Natural killer cell (primary cell): ENCODE measurements around the gene TRA2B. TPM values are rescaled to one million over a fixed set of nuclear protein-coding genes. Genes with fewer than 3 reads are reported as not detected.

ENCODE experiments used
- ATAC-seq, 3 donors: fragments of 150-1000 bp in 2 of 3; fragments of 200-7000 bp in 1 of 3; cut with Tn5 transposase; 1 replicate in 1 of 3; 2 replicates in 2 of 3; pipeline ENCODE4 v1.10.0; 2021; ENCODE audit warnings: mild to moderate bottlenecking in 2 of 3, moderate library complexity in 2 of 3
- DNase-seq, 2 donors: peaks; one replicate each; pipeline versions ENCODE4 v3.0.0 to v3.0.0-alpha.2; 2013 to 2021; ENCODE audit warnings: mixed read lengths in 1 of 2
- H3K27ac ChIP-seq: one replicate; pipeline ENCODE4 v1.5.1; 2013; ENCODE audit warnings: mild to moderate bottlenecking, low read length
- H3K27me3 ChIP-seq: one replicate; pipeline ENCODE4 v1.6.1; 2013; ENCODE audit warnings: low read length; ENCODE audit not compliant: control insufficient read depth, insufficient read depth
- H3K36me3 ChIP-seq: one replicate; pipeline ENCODE4 v1.6.1; 2013; ENCODE audit warnings: low read length; ENCODE audit not compliant: control insufficient read depth, insufficient read depth
- H3K4me1 ChIP-seq: one replicate; pipeline ENCODE4 v1.6.1; 2013; ENCODE audit warnings: low read length; ENCODE audit not compliant: control insufficient read depth, insufficient read depth
- H3K4me3 ChIP-seq: one replicate; pipeline ENCODE4 v1.5.1; 2013; ENCODE audit warnings: low read length
- H3K9me3 ChIP-seq: one replicate; pipeline ENCODE4 v1.6.1; 2013; ENCODE audit warnings: low read length; ENCODE audit not compliant: control insufficient read depth, insufficient read depth
- H3K27ac Mint-ChIP-seq, 2 donors: one replicate each; pipeline ENCODE4 v1.8.0; 2022; ENCODE audit warnings: mild to moderate bottlenecking in 2 of 2, mixed read lengths in 2 of 2, moderate library complexity in 1 of 2
- H3K27me3 Mint-ChIP-seq, 2 donors: one replicate each; pipeline ENCODE4 v1.8.0; 2022; ENCODE audit warnings: low read depth in 2 of 2, mixed read lengths in 2 of 2
- H3K36me3 Mint-ChIP-seq: one replicate; pipeline ENCODE4 v1.8.0; 2022; ENCODE audit warnings: mixed read lengths
- H3K4me1 Mint-ChIP-seq, 2 donors: one replicate each; pipeline ENCODE4 v1.8.0; 2022; ENCODE audit warnings: mixed read lengths in 2 of 2
- H3K4me3 Mint-ChIP-seq: one replicate; pipeline ENCODE4 v1.8.0; 2022; ENCODE audit warnings: mild to moderate bottlenecking, moderate library complexity, mixed read lengths
- H3K9me3 Mint-ChIP-seq, 2 donors: one replicate each; pipeline ENCODE4 v1.8.0; 2022; ENCODE audit warnings: mixed read lengths in 2 of 2
- WGBS: methylation state at CpG from one replicate; pipeline ENCODE4 v1.1.7; 2013; ENCODE audit warnings: missing lambda C conversion rate; ENCODE audit not compliant: insufficient coverage; 5-methylcytosine and 5-hydroxymethylcytosine counted together
- intact Hi-C: fragments of 100-400 bp; cut with micrococcal nuclease; formaldehyde crosslinking; loops from one replicate; pipeline ENCODE4 v1.14.2; 2022
- total RNA-seq, 4 donors: library from RNA; stranded (reverse); fragments of 120-200 nt in 1 of 4; gene quantifications; one replicate each; pipeline versions ENCODE4 v1.2.3 to v1.2.4, GENCODE V29; 2013 to 2022
- TF ChIP-seq, protein P1 (sequence below): fragments of 200-600 bp; IDR thresholded peaks from one replicate; pipeline ENCODE4 v1.8.0; 2022; ENCODE audit warnings: antibody characterized with exemption

The TRA2B gene
- total RNA-seq, 3 donors from 2014 or later (not counting 1 experiment from before 2014, with no cell fraction given), result 565 to 669 (median 596) TPM

DNA sequence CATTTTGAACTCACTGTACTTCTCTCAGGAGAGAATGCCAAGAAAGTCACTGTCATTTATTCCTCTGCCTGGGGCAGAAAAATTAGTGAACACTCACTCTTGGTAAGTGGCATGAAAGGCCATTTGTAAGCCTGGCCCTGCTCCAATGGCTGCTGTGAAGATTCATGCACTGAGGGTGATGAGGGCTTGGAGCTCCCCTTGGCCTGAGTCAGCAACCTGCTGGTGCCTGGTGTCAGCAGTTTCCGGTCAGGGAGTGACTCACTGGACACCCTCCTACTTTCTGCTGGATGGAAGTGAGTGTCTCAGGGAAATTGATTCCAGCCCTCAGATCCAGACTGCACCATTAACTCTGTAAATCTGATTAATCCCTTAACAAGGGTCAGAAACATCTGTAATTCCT, 37.6 kb downstream of the TRA2B start:
- DNase-seq, result no peak

GRCh38 chr3:185896636-185897035, 41.2 kb downstream of the TRA2B start:
- H3K9me3 Mint-ChIP-seq, result no peaks in the 10 kb centered on the region
- no peaks in the 10 kb centered on the region for H3K36me3 ChIP-seq
- no peak overlapping the region for H3K4me3 Mint-ChIP-seq
- DNase-seq, result no peak
- ATAC-seq, result no peak
- no peaks in the 10 kb centered on the region for H3K4me1 ChIP-seq
- H3K4me3 ChIP-seq, result no peak overlapping the region
- no peak overlapping the region for H3K27ac ChIP-seq
- no peaks in the 10 kb centered on the region for H3K27me3 ChIP-seq
- H3K9me3 ChIP-seq, result no peaks in the 10 kb centered on the region
- no peaks in the 10 kb centered on the region for H3K36me3 Mint-ChIP-seq
- intact Hi-C loops, result no loop called here
- TF ChIP-seq, protein P1, sequence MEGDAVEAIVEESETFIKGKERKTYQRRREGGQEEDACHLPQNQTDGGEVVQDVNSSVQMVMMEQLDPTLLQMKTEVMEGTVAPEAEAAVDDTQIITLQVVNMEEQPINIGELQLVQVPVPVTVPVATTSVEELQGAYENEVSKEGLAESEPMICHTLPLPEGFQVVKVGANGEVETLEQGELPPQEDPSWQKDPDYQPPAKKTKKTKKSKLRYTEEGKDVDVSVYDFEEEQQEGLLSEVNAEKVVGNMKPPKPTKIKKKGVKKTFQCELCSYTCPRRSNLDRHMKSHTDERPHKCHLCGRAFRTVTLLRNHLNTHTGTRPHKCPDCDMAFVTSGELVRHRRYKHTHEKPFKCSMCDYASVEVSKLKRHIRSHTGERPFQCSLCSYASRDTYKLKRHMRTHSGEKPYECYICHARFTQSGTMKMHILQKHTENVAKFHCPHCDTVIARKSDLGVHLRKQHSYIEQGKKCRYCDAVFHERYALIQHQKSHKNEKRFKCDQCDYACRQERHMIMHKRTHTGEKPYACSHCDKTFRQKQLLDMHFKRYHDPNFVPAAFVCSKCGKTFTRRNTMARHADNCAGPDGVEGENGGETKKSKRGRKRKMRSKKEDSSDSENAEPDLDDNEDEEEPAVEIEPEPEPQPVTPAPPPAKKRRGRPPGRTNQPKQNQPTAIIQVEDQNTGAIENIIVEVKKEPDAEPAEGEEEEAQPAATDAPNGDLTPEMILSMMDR, result no peak
- WGBS, result 100% methylated on average over 2 of the region's 3 CpGs
- peaks cover 3 to 10% of the 10 kb centered on the region in 2 donors for H3K27me3 Mint-ChIP-seq
- no peaks in the 10 kb centered on the region for H3K4me1 Mint-ChIP-seq
- H3K27ac Mint-ChIP-seq, result no peak overlapping the region

More for the DNA sequence above, 37.6 kb downstream of the TRA2B start:
- WGBS, result 90% methylated on average over 1 of the region's 1 CpG
- Mint-ChIP-seq H3K4me3 (no peak overlapping the region), H3K36me3 (no peaks in the 10 kb centered on the region), H3K4me1 (no peaks in the 10 kb centered on the region), H3K9me3 (no peaks in the 10 kb centered on the region), H3K27me3 (peaks cover 5 to 10% of the 10 kb centered on the region in 2 donors), H3K27ac (no peak overlapping the region)
- Histone ChIP-seq H3K9me3 (no peaks in the 10 kb centered on the region), H3K36me3 (no peaks in the 10 kb centered on the region), H3K27me3 (no peaks in the 10 kb centered on the region), H3K27ac (no peak overlapping the region), H3K4me1 (no peaks in the 10 kb centered on the region), H3K4me3 (no peak overlapping the region)
- intact Hi-C loops, result no loop called here
- no peak for ATAC-seq
- TF ChIP-seq, protein P1, result no peak

GRCh38 chr3:185887066-185887465, 50.7 kb downstream of the TRA2B start:
- no peaks in the 10 kb centered on the region for H3K36me3 ChIP-seq
- H3K9me3 ChIP-seq, result no peaks in the 10 kb centered on the region
- no peak overlapping the region for H3K4me3 ChIP-seq
- no peak overlapping the region for H3K27ac Mint-ChIP-seq
- no peak overlapping the region for H3K27ac ChIP-seq
- peaks cover 0 to 6% of the 10 kb centered on the region in 2 donors for H3K27me3 Mint-ChIP-seq
- no peaks in the 10 kb centered on the region for H3K36me3 Mint-ChIP-seq
- intact Hi-C loops, result no loop called here
- no peaks in the 10 kb centered on the region for H3K4me1 Mint-ChIP-seq
- H3K27me3 ChIP-seq, result no peaks in the 10 kb centered on the region
- WGBS, result 90% methylated on average over 1 of the region's 2 CpGs
- H3K4me1 ChIP-seq, result no peaks in the 10 kb centered on the region
- DNase-seq (no peak), ATAC-seq (no peak)
- no peaks in the 10 kb centered on the region for H3K9me3 Mint-ChIP-seq
- H3K4me3 Mint-ChIP-seq, result no peak overlapping the region
- TF ChIP-seq, protein P1, result no peak

- ATAC-seq, result no peak
- Mint-ChIP-seq H3K36me3 (no peaks in the 10 kb centered on the region), H3K9me3 (no peaks in the 10 kb centered on the region), H3K27ac (no peak overlapping the region), H3K4me1 (no peaks in the 10 kb centered on the region), H3K4me3 (no peak overlapping the region), H3K27me3 (peaks cover 3 to 6% of the 10 kb centered on the region in 2 donors)
- intact Hi-C loops, result no loop called here
- Histone ChIP-seq H3K9me3 (no peaks in the 10 kb centered on the region), H3K27me3 (no peaks in the 10 kb centered on the region), H3K27ac (no peak overlapping the region), H3K4me3 (no peak overlapping the region), H3K4me1 (no peaks in the 10 kb centered on the region), H3K36me3 (no peaks in the 10 kb centered on the region)
- DNase-seq, result no peak
- TF ChIP-seq, protein P1, result no peak
- 94% methylated on average over 1 of the region's 1 CpG for WGBS
Observed at GRCh38 chr3:185884641-185885040, 53.2 kb downstream of the TRA2B start.
